NCI-H2081 treated with DMSO at 0.1 percent for 48 hours (cell line): Measurements from ENCODE around the gene TNKS2.
"Not testable (repeated sequence)": the region's sequence is repeated elsewhere in the genome, so short reads cannot be mapped to it uniquely, and the experiment has no call there.

Experiments
- DNase-seq: peaks from one replicate; lab custom pipeline; 2025; lab: John Stamatoyannopoulos, UW

TNKS2 gene

GRCh38 chr10:91797874-91798648 is at the start of gene TNKS2:
TNKS2 (plus strand) TSS chr10:91798426; CDS start chr10:91798691, 265 bp downstream.
- no peak for DNase-seq

- DNase-seq, result not testable (repeated sequence)
These were observed 48.6 kb upstream of the TNKS2 start for GRCh38 chr10:91749592-91749991.

GRCh38 chr10:91756286-91756685 is 41.9 kb upstream of the TNKS2 start:
- DNase-seq, result no peak

- DNase-seq, result peak; percentile 2
These were observed 39.7 kb upstream of the TNKS2 start for GRCh38 chr10:91758303-91759146.

GRCh38 chr10:91759581-91759986 is 38.6 kb upstream of the TNKS2 start:
- no peak for DNase-seq

GRCh38 chr10:91761721-91762120 is 36.5 kb upstream of the TNKS2 start:
- DNase-seq, result no peak

GRCh38 chr10:91762878-91763277 is 35.3 kb upstream of the TNKS2 start:
- DNase-seq, result no peak

- DNase-seq, result no peak
These were observed 31.6 kb upstream of the TNKS2 start for GRCh38 chr10:91766676-91767075.

- DNase-seq, result no peak
These were observed 30.1 kb upstream of the TNKS2 start for GRCh38 chr10:91768123-91768522.

- DNase-seq, result no peak
These were observed 26.3 kb upstream of the TNKS2 start for GRCh38 chr10:91771907-91772306.

- no peak for DNase-seq
These were observed 25.8 kb upstream of the TNKS2 start for GRCh38 chr10:91772461-91772860.

- DNase-seq, result no peak
These were observed 25.4 kb upstream of the TNKS2 start for GRCh38 chr10:91772869-91773268.

GRCh38 chr10:91774571-91774970 is 23.7 kb upstream of the TNKS2 start:
- DNase-seq, result no peak

GRCh38 chr10:91775731-91776130 is 22.5 kb upstream of the TNKS2 start:
- no peak for DNase-seq

- no peak for DNase-seq
These were observed 22.0 kb upstream of the TNKS2 start for GRCh38 chr10:91776266-91776665.

GRCh38 chr10:91778485-91778884 is 19.7 kb upstream of the TNKS2 start:
- no peak for DNase-seq

- no peak for DNase-seq
These were observed 19.1 kb upstream of the TNKS2 start for GRCh38 chr10:91779011-91779605.

- DNase-seq, result no peak
These were observed 15.7 kb upstream of the TNKS2 start for GRCh38 chr10:91782539-91782938.

- no peak for DNase-seq
These were observed 12.4 kb upstream of the TNKS2 start for GRCh38 chr10:91785830-91786229.

GRCh38 chr10:91787258-91787657 is 11.0 kb upstream of the TNKS2 start:
- DNase-seq, result no peak

GRCh38 chr10:91787810-91788209 is 10.4 kb upstream of the TNKS2 start:
- DNase-seq, result no peak

GRCh38 chr10:91788527-91788926 is 9.7 kb upstream of the TNKS2 start:
- DNase-seq, result no peak
